Embryonic facial prominence (tissue), 1 donor: ENCODE measurements around the gene MSANTD7.
"Not testable (repeated sequence)": the region's sequence is repeated elsewhere in the genome, so short reads cannot be mapped to it uniquely, and the experiment has no call there.

ENCODE experiments used
- DNase-seq: peaks from one replicate; pipeline ENCODE4 v3.0.0-alpha.2; 2016; ENCODE audit errors: extremely low spot score

MSANTD7 gene

GRCh38 chr10:14837003-14837756, 926 bp upstream of the MSANTD7 start:
- DNase-seq, result peak; percentile 28

GRCh38 chr10:14838582-14839304, 637 bp downstream of the MSANTD7 start:
- peak; percentile 19 for DNase-seq

GRCh38 chr10:14839305-14839695, 1.2 kb downstream of the MSANTD7 start:
- no peak for DNase-seq

- no peak for DNase-seq
Observed at GRCh38 chr10:14840178-14840577, 2.1 kb downstream of the MSANTD7 start.

GRCh38 chr10:14843327-14843988, 5.4 kb downstream of the MSANTD7 start:
- no peak for DNase-seq

- no peak for DNase-seq
Observed at GRCh38 chr10:14844948-14845347, 6.8 kb downstream of the MSANTD7 start.

GRCh38 chr10:14852236-14852635, 14.1 kb downstream of the MSANTD7 start:
- DNase-seq, result no peak

- DNase-seq, result no peak
Observed at GRCh38 chr10:14855453-14855852, 17.3 kb downstream of the MSANTD7 start.

GRCh38 chr10:14858338-14858960, 20.3 kb downstream of the MSANTD7 start:
- DNase-seq, result no peak

GRCh38 chr10:14859043-14859442, 20.9 kb downstream of the MSANTD7 start:
- no peak for DNase-seq

- DNase-seq, result no peak
Observed at GRCh38 chr10:14859775-14860174, 21.7 kb downstream of the MSANTD7 start.

GRCh38 chr10:14860791-14861190, 22.7 kb downstream of the MSANTD7 start:
- no peak for DNase-seq

GRCh38 chr10:14864466-14864865, 26.4 kb downstream of the MSANTD7 start:
- not testable (repeated sequence) for DNase-seq

- DNase-seq, result not testable (repeated sequence)
Observed at GRCh38 chr10:14864871-14865270, 26.8 kb downstream of the MSANTD7 start.

- DNase-seq, result no peak
Observed at GRCh38 chr10:14873090-14873760, 35.1 kb downstream of the MSANTD7 start.

- no peak for DNase-seq
Observed at GRCh38 chr10:14875941-14876340, 37.8 kb downstream of the MSANTD7 start.

- no peak for DNase-seq
Observed at GRCh38 chr10:14876764-14877163, 38.7 kb downstream of the MSANTD7 start.

- peak; percentile 90 for DNase-seq
Observed at GRCh38 chr10:14878266-14879123, 40.4 kb downstream of the MSANTD7 start, which contains the start of gene SUV39H2. SUV39H2 (plus strand) TSS chr10:14878866; CDS start chr10:14878889, 23 bp downstream.

GRCh38 chr10:14879124-14879927, 41.2 kb downstream of the MSANTD7 start:
- no peak for DNase-seq

GRCh38 chr10:14879928-14880193, 41.8 kb downstream of the MSANTD7 start:
- no peak for DNase-seq
